PC-3 (cell line): ENCODE measurements around the gene TOMM40L. TPM values are rescaled to one million over a fixed set of nuclear protein-coding genes. Genes with fewer than 3 reads are reported as not detected.
A peak's percentile ranks its signal among the peaks of the same experiment; 100 is the strongest.

Experiments
- ATAC-seq: fragments of 200-7000 bp; cut with Tn5 transposase; 2 replicates; pipeline ENCODE4 v1.9.1; 2020; ENCODE audit warnings: mild to moderate bottlenecking, moderate library complexity
- BruUV-seq: library from RNA; stranded (reverse); fragments of 400-500 nt; replicated peaks from 2 replicates; lab custom pipeline; 2021; lab: Mats Ljungman, UMichigan
- CTCF ChIA-PET: fragments of 300-600 bp; sonication (Branson Sonifier 250); formaldehyde crosslinking; loops from one replicate; lab custom pipeline; 2022; ENCODE audit warnings: antibody characterized with exemption; lab: Charles Lee
- POLR2A ChIA-PET: fragments of 300-600 bp; sonication (Branson Sonifier 250); formaldehyde crosslinking; loops from one replicate; lab custom pipeline; 2022; ENCODE audit warnings: antibody characterized with exemption; ENCODE audit not compliant: unreplicated experiment; lab: Charles Lee
- DNase-seq: peaks from one replicate; pipeline ENCODE4 v3.0.0-alpha.2; 2015
- H2AFZ ChIP-seq: fragments of 300-600 bp; sonication (generic); 2 replicates; pipeline ENCODE4 v1.6.0; 2016; ENCODE audit warnings: antibody characterized with exemption, low read length
- H3F3A ChIP-seq: fragments of 300-600 bp; sonication (generic); one replicate; pipeline ENCODE4 v1.6.0; 2017; ENCODE audit warnings: antibody characterized with exemption, low read length, control low read depth, mild to moderate bottlenecking; ENCODE audit not compliant: unreplicated experiment
- H3K27ac ChIP-seq: fragments of 300-600 bp; sonication (generic); 2 replicates; pipeline ENCODE4 v1.5.1; 2016; ENCODE audit warnings: mild to moderate bottlenecking, low read length
- H3K27me3 ChIP-seq: fragments of 300-600 bp; sonication (generic); 2 replicates; pipeline ENCODE4 v1.6.1; 2016; ENCODE audit warnings: low read length, mixed read lengths
- H3K36me3 ChIP-seq: fragments of 300-600 bp; sonication (generic); 2 replicates; pipeline ENCODE4 v1.6.1; 2016; ENCODE audit warnings: low read depth, mixed run types, low read length, mixed read lengths
- H3K4me1 ChIP-seq: fragments of 300-600 bp; sonication (generic); 2 replicates; pipeline ENCODE4 v1.5.1; 2016; ENCODE audit warnings: low read length; ENCODE audit not compliant: insufficient read depth
- H3K4me2 ChIP-seq: fragments of 300-600 bp; sonication (generic); 2 replicates; pipeline ENCODE4 v1.6.0; 2016; ENCODE audit warnings: low read length
- H3K4me3 ChIP-seq: fragments of 300-600 bp; sonication (generic); 2 replicates; pipeline ENCODE4 v1.5.1; 2016; ENCODE audit warnings: mild to moderate bottlenecking, low read length, mixed read lengths
- H3K79me2 ChIP-seq: fragments of 300-600 bp; sonication (generic); 2 replicates; pipeline ENCODE4 v1.6.1; 2017; ENCODE audit warnings: low read length, mixed read lengths
- H3K9ac ChIP-seq: fragments of 300-600 bp; sonication (generic); 2 replicates; pipeline ENCODE4 v1.6.0; 2016; ENCODE audit warnings: mild to moderate bottlenecking, low read length
- H3K9me2 ChIP-seq: fragments of 300-600 bp; sonication (generic); replicated peaks from 2 replicates; pipeline ENCODE4 v1.6.1; 2016; ENCODE audit warnings: mixed run types, low read length, mixed read lengths
- H3K9me3 ChIP-seq: fragments of 300-600 bp; sonication (generic); 2 replicates; pipeline ENCODE4 v1.6.1; 2016; ENCODE audit warnings: low read length, mixed read lengths
- H4K20me1 ChIP-seq: fragments of 300-600 bp; sonication (generic); 2 replicates; pipeline ENCODE4 v1.6.1; 2016; ENCODE audit warnings: low read length, mixed read lengths
- EZH2 ChIP-seq: fragments of 300-600 bp; sonication (generic); IDR thresholded peaks from one replicate; pipeline ENCODE4 v1.6.1; 2017; ENCODE audit warnings: antibody characterized with exemption, mild to moderate bottlenecking, low read length; ENCODE audit not compliant: unreplicated experiment
- EZH2phosphoT487 ChIP-seq: fragments of 300-600 bp; sonication (generic); IDR thresholded peaks from 2 replicates; pipeline ENCODE4 v1.6.1; 2018; ENCODE audit warnings: mild to moderate bottlenecking, antibody characterized with exemption, low read length, borderline replicate concordance
- intact Hi-C: fragments of 100-400 bp; cut with micrococcal nuclease; formaldehyde crosslinking; loops from 2 replicates; pipeline ENCODE4 v1.9.0; 2023
- total RNA-seq: library from RNA; depleted of rRNA; stranded (reverse); fragments of >200 nt; gene quantifications from 2 replicates; pipeline ENCODE4 v1.2.3, GENCODE V29; 2014
- TF ChIP-seq, protein P1 (sequence below): fragments of 300-600 bp; sonication (generic); conservative IDR thresholded peaks from 2 replicates; pipeline ENCODE4 v1.5.1; 2017; ENCODE audit warnings: antibody characterized with exemption, low read depth, mild to moderate bottlenecking, low read length

The TOMM40L gene
- total RNA-seq, 1 experiment from 2014 or later: 23.2 TPM

DNA sequence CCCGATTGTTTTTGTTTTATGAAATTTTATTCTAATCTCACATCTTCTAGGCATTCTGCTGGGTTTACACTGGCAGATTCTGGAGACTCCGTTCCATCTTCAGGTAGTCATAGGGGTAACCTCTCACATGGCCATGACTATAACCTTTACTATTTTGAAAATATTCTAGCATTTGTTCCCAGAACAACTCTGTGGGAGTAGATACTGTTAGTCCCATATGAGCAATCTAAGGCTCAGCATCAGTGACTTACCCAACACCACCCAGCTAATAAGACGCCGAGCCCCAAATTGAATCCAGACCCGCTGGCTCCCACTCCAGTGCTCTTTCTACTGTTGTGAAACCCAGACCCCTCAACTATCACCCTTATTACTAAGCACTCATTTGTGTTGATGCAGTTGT is 36.8 kb upstream of the TOMM40L start:
- H3K4me2 ChIP-seq: no peak overlapping the region
- DNase-seq (no peak), ATAC-seq (no peak)
- H4K20me1 ChIP-seq: no peaks in the 10 kb centered on the region
- no peak overlapping the region for H2AFZ ChIP-seq
- H3K4me3 ChIP-seq: no peak overlapping the region
- H3K27ac ChIP-seq: no peak overlapping the region
- H3K9me3 ChIP-seq: no peaks in the 10 kb centered on the region
- no peaks in the 10 kb centered on the region for H3K27me3 ChIP-seq
- CTCF ChIA-PET: no interaction called here
- no peaks in the 10 kb centered on the region for H3K36me3 ChIP-seq
- intact Hi-C loops: loop anchor here (10.0 kb wide), 1 partner anchor 556 kb away; the partner anchor contains the start of gene DUSP12
- H3F3A ChIP-seq: no peaks in the 10 kb centered on the region
- no peak overlapping the region for H3K9ac ChIP-seq
- no peaks in the 10 kb centered on the region for H3K4me1 ChIP-seq
- TF ChIP-seq EZH2phosphoT487 (no peak), EZH2 (no peak)
- TF ChIP-seq, protein P1, sequence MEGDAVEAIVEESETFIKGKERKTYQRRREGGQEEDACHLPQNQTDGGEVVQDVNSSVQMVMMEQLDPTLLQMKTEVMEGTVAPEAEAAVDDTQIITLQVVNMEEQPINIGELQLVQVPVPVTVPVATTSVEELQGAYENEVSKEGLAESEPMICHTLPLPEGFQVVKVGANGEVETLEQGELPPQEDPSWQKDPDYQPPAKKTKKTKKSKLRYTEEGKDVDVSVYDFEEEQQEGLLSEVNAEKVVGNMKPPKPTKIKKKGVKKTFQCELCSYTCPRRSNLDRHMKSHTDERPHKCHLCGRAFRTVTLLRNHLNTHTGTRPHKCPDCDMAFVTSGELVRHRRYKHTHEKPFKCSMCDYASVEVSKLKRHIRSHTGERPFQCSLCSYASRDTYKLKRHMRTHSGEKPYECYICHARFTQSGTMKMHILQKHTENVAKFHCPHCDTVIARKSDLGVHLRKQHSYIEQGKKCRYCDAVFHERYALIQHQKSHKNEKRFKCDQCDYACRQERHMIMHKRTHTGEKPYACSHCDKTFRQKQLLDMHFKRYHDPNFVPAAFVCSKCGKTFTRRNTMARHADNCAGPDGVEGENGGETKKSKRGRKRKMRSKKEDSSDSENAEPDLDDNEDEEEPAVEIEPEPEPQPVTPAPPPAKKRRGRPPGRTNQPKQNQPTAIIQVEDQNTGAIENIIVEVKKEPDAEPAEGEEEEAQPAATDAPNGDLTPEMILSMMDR: no peak
- no peaks in the 10 kb centered on the region for H3K79me2 ChIP-seq
- BruUV-seq: no TSS peak
- no peaks in the 10 kb centered on the region for H3K9me2 ChIP-seq
- POLR2A ChIA-PET: interaction anchor here (0.5 kb wide), 1 partner anchor 10 kb away, joined by 4 read pairs; no protein-coding TSS in a partner anchor

DNA sequence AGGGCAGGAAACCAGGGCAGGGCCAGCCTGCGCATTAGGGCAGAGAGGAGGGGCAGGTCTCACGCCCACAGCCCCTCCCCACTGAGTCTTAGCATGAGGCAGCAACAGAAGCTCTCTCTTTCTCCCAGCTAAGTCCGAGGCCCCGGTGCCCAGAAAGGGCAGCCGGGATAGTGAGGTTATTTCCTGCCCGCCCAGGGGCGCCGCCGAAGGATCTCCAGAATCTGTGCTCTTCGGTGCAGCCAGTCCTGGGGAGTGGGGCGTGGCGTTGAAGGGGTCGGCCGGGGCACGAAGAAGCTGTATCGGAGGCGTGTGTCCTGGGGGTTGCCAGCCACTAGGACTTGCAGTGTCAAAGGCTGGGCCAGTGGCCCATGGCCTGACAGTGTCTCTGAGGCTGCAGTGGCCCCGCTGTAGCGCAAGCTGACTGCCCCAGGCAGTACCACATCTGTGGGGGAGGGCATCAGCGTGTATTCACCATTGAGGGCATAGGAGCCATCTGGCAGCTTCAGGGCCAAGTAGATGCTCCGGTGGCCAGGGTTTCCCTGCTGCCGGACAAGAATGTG is 34.8 kb upstream of the TOMM40L start:
- Histone ChIP-seq H3K4me3 (no peak overlapping the region), H3K9me2 (no peaks in the 10 kb centered on the region), H3K9ac (no peak overlapping the region), H3K9me3 (no peaks in the 10 kb centered on the region), H3K4me2 (no peak overlapping the region), H3K27me3 (no peaks in the 10 kb centered on the region), H3K79me2 (no peaks in the 10 kb centered on the region), H3F3A (no peaks in the 10 kb centered on the region), H2AFZ (no peak overlapping the region), H3K4me1 (no peaks in the 10 kb centered on the region), H3K27ac (no peak overlapping the region), H4K20me1 (no peaks in the 10 kb centered on the region), H3K36me3 (no peaks in the 10 kb centered on the region)
- ChIA-PET POLR2A (interaction anchor here (0.6 kb wide), 1 partner anchor 14 kb away, joined by 3 read pairs; no protein-coding TSS in a partner anchor), CTCF (interaction anchor here (0.6 to 1.2 kb wide), 2 partner anchors 9 to 53 kb away, joined by 3 to 16 read pairs; no protein-coding TSS in a partner anchor)
- no peak for DNase-seq
- BruUV-seq: no TSS peak
- intact Hi-C loops: no loop called here
- TF ChIP-seq, protein P1: no peak
- no peak for TF ChIP-seq EZH2
- TF ChIP-seq EZH2phosphoT487: no peak
- no peak for ATAC-seq

DNA sequence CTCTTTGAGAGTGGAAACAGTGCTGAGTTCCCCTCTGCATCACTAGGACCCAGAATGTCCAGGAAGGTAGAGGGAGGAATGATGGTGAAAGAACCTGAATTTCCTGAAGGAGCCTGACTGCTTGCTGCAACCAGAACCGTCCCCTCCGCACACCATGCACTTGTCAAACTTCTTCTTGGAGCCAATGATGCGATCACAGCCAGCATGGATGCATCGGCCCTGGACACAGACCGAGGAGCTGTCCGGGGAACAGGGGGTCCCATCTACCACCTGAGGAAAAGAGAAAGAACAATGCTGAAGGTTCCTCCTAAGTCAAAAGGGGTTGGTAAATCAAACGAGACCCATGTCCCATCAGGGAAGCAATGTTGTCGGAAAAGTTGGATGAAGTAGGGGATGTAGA is 33.9 kb upstream of the TOMM40L start:
- Histone ChIP-seq H3K36me3 (no peaks in the 10 kb centered on the region), H3K4me2 (0 out of 2 replicates have a peak overlapping the region, but pooled peaks have one; percentile 1), H2AFZ (peak overlapping the region; percentile 59), H3K27ac (no peak overlapping the region), H3K9ac (no peak overlapping the region), H3K4me1 (no peaks in the 10 kb centered on the region), H3K9me2 (no peaks in the 10 kb centered on the region), H3K79me2 (no peaks in the 10 kb centered on the region), H3F3A (no peaks in the 10 kb centered on the region), H3K4me3 (no peak overlapping the region), H3K27me3 (no peaks in the 10 kb centered on the region), H4K20me1 (no peaks in the 10 kb centered on the region), H3K9me3 (no peaks in the 10 kb centered on the region)
- intact Hi-C loops: loop anchor here (1.0 kb wide), 2 partner anchors 33 to 182 kb away; no protein-coding TSS in a partner anchor
- BruUV-seq: no TSS peak
- TF ChIP-seq EZH2: no peak
- TF ChIP-seq, protein P1: no peak
- TF ChIP-seq EZH2phosphoT487: no peak
- DNase-seq: no peak
- no peak for ATAC-seq
- ChIA-PET POLR2A (no interaction called here), CTCF (interaction anchor here (1.2 kb wide), 1 partner anchor 10 kb away, joined by 3 read pairs; no protein-coding TSS in a partner anchor)
